GM18505 (cell line): ENCODE results near the gene SPINT3.
"Not testable (repeated sequence)": the region's sequence is repeated elsewhere in the genome, so short reads cannot be mapped to it uniquely, and the experiment has no call there.

Source experiments
- ATAC-seq: cut with Tn5 transposase; IDR thresholded peaks from one replicate; pipeline ENCODE4 v1.9.1; 2021; ENCODE audit not compliant: unreplicated experiment
- POLR2A ChIP-seq: IDR thresholded peaks from 4 replicates; pipeline ENCODE4 v1.6.1; 2011; ENCODE audit warnings: borderline replicate concordance; ENCODE audit not compliant: insufficient read depth, insufficient read length; ENCODE audit errors: extremely low read depth

Gene SPINT3

GRCh38 chr20:45487231-45487635, 28.2 kb downstream of the SPINT3 start:
- TF ChIP-seq POLR2A, result no peak
- ATAC-seq, result no peak

DNA sequence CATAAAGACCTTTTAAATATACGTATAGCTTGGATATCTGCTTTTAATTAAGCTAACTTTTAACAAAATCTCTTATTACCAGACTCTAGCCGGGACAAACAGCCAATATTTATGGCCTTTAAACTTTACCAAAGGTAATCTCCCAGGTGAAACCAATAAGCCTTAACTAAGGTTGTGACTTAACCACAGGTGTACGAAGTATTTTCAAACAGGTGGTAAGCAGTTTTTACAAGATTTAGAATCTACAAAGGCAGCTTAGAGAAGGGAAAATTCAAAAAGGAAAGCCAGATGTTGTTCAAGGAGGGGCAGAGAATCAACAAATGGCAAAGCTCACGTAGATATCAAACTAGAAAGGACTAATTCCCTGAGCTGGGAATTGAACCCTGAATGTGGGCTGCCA, 30.0 kb downstream of the SPINT3 start:
- TF ChIP-seq POLR2A, result no peak
- no peak for ATAC-seq

- no peak for ATAC-seq
- TF ChIP-seq POLR2A, result no peak
These were observed 30.7 kb downstream of the SPINT3 start for GRCh38 chr20:45484676-45485075.

DNA sequence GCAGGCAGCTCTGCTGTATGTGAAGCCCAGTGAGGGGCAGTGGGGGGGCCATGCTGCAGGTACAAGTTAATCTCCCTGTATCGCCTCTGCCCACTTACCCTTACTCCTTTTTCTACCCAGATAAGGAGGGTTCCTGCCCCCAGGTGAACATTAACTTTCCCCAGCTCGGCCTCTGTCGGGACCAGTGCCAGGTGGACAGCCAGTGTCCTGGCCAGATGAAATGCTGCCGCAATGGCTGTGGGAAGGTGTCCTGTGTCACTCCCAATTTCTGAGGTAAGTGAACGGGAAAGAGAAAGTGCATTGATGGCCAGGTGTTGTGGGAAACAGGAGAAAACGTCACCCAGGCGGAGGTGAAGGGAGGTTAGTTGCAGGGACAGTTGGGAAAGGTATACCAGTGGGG, 35.6 kb downstream of the SPINT3 start:
- no peak for TF ChIP-seq POLR2A
- ATAC-seq, result no peak

GRCh38 chr20:45477530-45478148, 37.8 kb downstream of the SPINT3 start:
- ATAC-seq, result not testable (repeated sequence)

GRCh38 chr20:45472286-45472685, 43.1 kb downstream of the SPINT3 start:
- not testable (repeated sequence) for ATAC-seq

DNA sequence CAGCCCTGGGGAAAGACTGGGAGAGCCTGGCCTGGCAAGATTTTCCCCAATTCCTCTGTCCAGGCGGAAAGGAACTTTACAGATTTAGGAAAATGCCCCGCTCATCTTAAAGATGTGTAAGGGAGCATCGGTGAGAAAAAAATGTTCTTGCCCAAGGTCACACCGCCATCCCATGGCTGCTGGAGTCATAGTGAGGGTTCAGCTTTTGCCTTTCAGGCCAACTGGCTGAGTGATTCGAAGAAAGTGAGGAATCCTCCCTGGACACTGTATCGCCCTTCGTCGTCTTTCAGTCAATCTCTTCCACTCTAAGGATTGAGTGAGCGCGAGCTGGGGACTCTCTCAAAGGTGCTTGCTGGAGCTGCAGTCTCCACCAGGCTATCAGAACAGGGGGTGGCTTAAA, 44.5 kb downstream of the SPINT3 start:
- TF ChIP-seq POLR2A, result no peak
- ATAC-seq, result no peak

DNA sequence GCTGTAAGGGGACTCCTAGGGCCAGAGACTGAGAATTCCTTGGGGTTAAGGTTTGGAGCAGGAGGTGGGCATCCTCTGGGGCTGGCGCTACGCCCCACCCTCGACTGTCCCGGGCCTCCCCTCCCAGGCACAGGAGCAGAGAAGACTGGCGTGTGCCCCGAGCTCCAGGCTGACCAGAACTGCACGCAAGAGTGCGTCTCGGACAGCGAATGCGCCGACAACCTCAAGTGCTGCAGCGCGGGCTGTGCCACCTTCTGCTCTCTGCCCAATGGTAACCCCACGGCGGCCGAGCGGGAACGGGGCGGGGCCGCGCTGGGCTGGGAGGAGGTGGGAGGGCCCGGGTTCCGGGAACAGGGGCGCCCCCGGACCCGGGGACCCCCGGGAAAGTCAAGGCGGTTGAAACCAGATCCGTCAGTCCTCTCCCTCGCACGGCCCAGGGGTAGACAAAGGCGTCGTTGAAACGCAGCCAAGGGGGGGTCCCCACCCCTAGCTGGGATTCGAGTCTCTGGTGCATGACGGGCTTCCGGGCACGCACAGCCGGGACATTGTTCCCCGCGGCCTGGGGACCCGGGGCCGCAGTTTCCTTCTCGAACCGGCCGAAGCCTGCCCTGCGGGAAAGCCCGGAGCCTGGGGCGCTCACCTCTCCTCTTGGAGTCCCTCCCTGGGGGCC, 45.0 kb downstream of the SPINT3 start:
- peak; percentile 53 for ATAC-seq
- TF ChIP-seq POLR2A, result no peak

DNA sequence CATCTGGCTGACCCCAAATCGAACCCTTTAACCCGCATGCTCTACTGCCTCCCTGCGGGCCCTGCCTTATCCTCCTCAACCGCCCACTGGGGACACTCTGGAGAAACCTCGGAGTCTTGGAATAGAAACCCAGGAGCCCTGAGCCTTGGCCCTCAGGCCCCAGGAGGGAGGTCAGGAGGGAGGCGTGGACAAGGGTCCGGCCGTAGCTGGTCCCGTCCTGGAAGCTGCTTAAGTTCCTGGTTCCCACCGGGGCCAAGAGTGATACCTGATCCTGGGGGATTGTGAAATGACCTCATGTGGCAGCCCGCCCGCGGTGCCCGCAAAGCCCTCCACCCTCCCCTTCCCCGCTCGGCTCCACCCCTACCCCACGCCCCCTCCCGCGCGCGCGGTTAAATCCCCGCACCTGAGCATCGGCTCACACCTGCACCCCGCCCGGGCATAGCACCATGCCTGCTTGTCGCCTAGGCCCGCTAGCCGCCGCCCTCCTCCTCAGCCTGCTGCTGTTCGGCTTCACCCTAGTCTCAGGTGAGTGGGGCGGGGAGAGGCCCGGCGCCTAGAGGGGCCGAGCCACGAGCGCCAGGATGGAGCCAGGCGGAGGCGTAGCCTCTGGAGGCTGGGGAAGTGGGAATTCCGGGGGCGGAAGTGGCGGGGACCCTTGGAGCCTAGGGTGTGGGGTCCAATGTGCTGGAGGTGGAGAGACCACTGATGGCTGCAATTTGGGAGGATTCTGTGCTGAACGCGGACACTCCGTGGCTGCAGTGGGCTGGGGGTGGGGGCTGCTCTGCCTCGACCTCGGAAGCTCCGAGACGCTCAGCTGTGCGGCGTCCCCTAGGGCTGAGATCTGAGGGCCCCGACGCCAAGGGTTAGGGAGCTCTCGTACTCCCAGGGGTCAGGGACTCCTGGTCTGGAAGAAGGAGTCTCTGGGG, 45.8 kb downstream of the SPINT3 start, which contains the start of gene WFDC2:
WFDC2 (plus strand) TSS at position 418 of the 926 bp plus-strand sequence; CDS start at position 447, 29 bp downstream.
- ATAC-seq, result peak; percentile 14

GRCh38 chr20:45467861-45468260, 47.6 kb downstream of the SPINT3 start:
- TF ChIP-seq POLR2A, result no peak
- ATAC-seq, result no peak

More for the DNA sequence above, 45.8 kb downstream of the SPINT3 start, which contains the start of gene WFDC2:
- no peak for TF ChIP-seq POLR2A

- TF ChIP-seq POLR2A, result no peak
- no peak for ATAC-seq
These were observed 48.2 kb downstream of the SPINT3 start for GRCh38 chr20:45467172-45467571.

DNA sequence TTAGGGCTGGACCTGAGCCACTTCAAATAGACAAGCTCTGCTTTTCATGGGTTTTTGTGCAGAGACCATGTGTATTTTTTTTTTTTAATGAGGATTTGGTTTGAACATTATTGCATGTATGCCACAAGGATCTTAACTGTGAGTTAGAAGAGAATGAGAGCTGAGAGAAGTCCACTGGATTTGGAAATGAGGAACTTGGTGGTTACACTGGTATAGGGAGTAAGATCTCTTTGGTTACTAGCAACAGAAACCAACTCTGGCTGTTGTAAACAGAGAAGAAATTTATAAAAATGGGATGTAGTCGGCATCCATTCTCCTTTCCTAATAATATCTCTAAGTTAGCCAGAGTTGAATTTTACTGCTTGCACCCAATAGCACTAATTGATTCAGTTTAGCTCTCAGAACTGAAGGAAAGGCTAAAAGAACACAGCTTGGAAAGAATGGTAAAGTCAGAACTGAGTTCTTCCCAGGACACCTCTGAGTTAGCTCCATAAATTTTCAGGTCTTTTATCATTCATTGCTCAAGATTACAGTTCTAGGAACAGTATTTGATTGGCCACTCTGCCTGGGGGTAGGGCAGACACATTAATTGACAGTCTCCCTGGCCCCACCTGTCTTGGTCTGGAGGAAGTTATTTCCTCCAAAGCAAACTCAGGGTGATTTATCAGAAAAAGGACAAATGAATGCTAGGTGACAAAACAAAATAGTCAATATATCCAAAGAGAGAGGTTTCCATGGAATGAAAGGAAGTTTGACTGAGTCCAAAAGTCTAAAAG, 49.7 kb downstream of the SPINT3 start:
- TF ChIP-seq POLR2A, result no peak
- ATAC-seq, result no peak

DNA sequence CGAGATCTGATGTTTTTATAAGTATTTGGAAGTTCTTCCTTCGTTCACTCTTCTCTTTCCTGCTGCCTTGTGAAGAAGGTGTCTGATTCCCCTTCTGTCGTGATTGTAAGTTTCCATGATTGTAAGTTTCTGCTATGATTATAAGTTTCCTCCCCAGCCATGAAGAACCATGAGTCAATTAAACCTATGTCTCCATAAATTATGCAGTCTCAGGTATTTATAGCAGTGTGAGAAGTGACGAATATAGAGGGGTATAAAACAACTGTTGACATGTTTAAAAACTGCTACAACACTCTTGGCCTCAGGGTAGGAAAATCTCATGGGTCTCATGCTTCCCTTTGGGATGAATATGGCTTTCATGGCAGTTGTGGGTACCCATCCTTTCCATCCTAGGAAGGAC, 51.7 kb downstream of the SPINT3 start:
- ATAC-seq, result no peak
- no peak for TF ChIP-seq POLR2A
